ENCODE measurements around the gene CLSTN1. TPM values are rescaled to one million over a fixed set of nuclear protein-coding genes. Genes with fewer than 3 reads are reported as not detected.
"Not testable (repeated sequence)": the region's sequence is repeated elsewhere in the genome, so short reads cannot be mapped to it uniquely, and the experiment has no call there.

The CLSTN1 gene
- total and polyA plus RNA-seq, 2 of the 8 experiments (the other 6 are each of a cell fraction or from before 2014, with no cell fraction given), result 34.2 to 97.4 TPM

GRCh38 chr1:9712767-9713166, 111.0 kb downstream of the CLSTN1 start:
- H3K18ac ChIP-seq (ENCODE audit: extremely low read depth, low read length); H2BK5ac ChIP-seq (ENCODE audit: low read depth, low read length); H2BK12ac ChIP-seq (ENCODE audit: low read depth, low read length); H4K20me1 ChIP-seq (replicated peaks in 1 of 2; ENCODE audit: control insufficient read depth in 1 of 2, insufficient read depth in 2 of 2, low read length in 2 of 2); H3K23ac ChIP-seq (ENCODE audit: insufficient read length); H2AFZ ChIP-seq (ENCODE audit: low read length); H3K4me2 ChIP-seq (ENCODE audit: insufficient read depth in 1 of 2, low read depth in 2 of 2, low read length in 2 of 2); H4K8ac ChIP-seq (ENCODE audit: extremely low read depth, insufficient read depth, low read length); H4K91ac ChIP-seq (replicated peaks; ENCODE audit: insufficient read length, low read length); FAIRE-seq; H3K79me2 ChIP-seq (ENCODE audit: control insufficient read depth in 1 of 2, insufficient read depth in 2 of 2, low read length in 2 of 2); H3K9me3 ChIP-seq (ENCODE audit: insufficient read depth in 2 of 2, low read depth in 1 of 2, low read length in 1 of 2); POLR2A ChIA-PET (ENCODE audit: partially characterized antibody); DNase-seq (ENCODE audit: low read depth in 1 of 2, low spot score in 2 of 2); H3K36me3 ChIP-seq (ENCODE audit: control insufficient read depth in 2 of 4, insufficient read depth in 4 of 4, low read length in 3 of 4); H3K27me3 ChIP-seq (replicated peaks in 1 of 4; ENCODE audit: control insufficient read depth in 3 of 4, extremely low read depth in 1 of 4, insufficient read depth in 3 of 4, low read length in 3 of 4); H3K4ac ChIP-seq (replicated peaks; ENCODE audit: insufficient read length, low read depth, low read length); H3K9ac ChIP-seq (replicated peaks in 1 of 4; ENCODE audit: extremely low read depth in 1 of 4, low read depth in 3 of 4, low read length in 3 of 4); H2BK20ac ChIP-seq (ENCODE audit: low read length); H3K14ac ChIP-seq (ENCODE audit: insufficient read length); H3K79me1 ChIP-seq (ENCODE audit: low read depth, low read length); H3K56ac ChIP-seq (replicated peaks; ENCODE audit: insufficient read length, low read depth, low read length); H4K5ac ChIP-seq (ENCODE audit: insufficient read length, low read depth, low read length); H3K23me2 ChIP-seq (ENCODE audit: low read depth, low read length); H2AK5ac ChIP-seq (ENCODE audit: low read depth, low read length); H3K27ac ChIP-seq (ENCODE audit: low read depth, low read length); H3K4me3 ChIP-seq (ENCODE audit: extremely low read depth in 1 of 4, insufficient read depth in 2 of 4, low read depth in 3 of 4, low read length in 4 of 4): not testable (repeated sequence)
- Histone ChIP-seq H2BK15ac (ENCODE audit: low read length) (peak overlapping the region; percentile 61; the same call in 1 of the 2 replicates), H2BK120ac (replicated peaks; ENCODE audit: low read depth, low read length) (peak overlapping the region; percentile 33), H3K4me1 (replicated peaks in 1 of 4; ENCODE audit: control insufficient read depth in 3 of 4, insufficient read depth in 4 of 4, low read length in 3 of 4) (peaks cover 4 to 36% (median 27%) of the 10 kb centered on the region in 4 experiments)
- CTCF ChIA-PET (ENCODE audit: partially characterized antibody), result interaction anchor here (1.0 to 6.9 kb wide), 4 partner anchors 8 to 795 kb away, joined by 3 to 62 read pairs (median 22); no protein-coding TSS in a partner anchor
- WGBS, 2 experiments (ENCODE audit: extremely low coverage in 1 of 2, insufficient coverage in 1 of 2, insufficient read length in 1 of 2, insufficient replicate concordance in 2 of 2, low coverage in 1 of 2, low lambda C conversion rate in 2 of 2, missing lambda C conversion rate in 1 of 2), result 94% methylated on average over 7 of the region's 7 CpGs; no CpG with 5 or more reads in 1 of the 2 experiments

All from H1 (cell line).